SU-DHL-6 (cell line): ENCODE results near the gene POU1F1.

Experiments
- CTCF ChIP-seq: fragments of 200-600 bp; sonication (generic); IDR thresholded peaks from one replicate; pipeline ENCODE4 v1.5.1; 2017; ENCODE audit warnings: antibody characterized with exemption, mild to moderate bottlenecking, low read length, moderate library complexity; ENCODE audit not compliant: insufficient read depth, poor library complexity, severe bottlenecking
- EZH2phosphoT487 ChIP-seq: fragments of 200-600 bp; sonication (generic), shearing (Covaris generic); conservative IDR thresholded peaks from 2 replicates; pipeline ENCODE4 v1.6.1; 2018; ENCODE audit warnings: mild to moderate bottlenecking, antibody characterized with exemption, low read length, moderate library complexity, mixed read lengths

GRCh38 chr3:87227104-87227834 lies 49.1 kb downstream of the POU1F1 start, which contains the start of gene CHMP2B:
- TF ChIP-seq CTCF (no peak), EZH2phosphoT487 (no peak)
